Measurements from ENCODE around the gene WDR27.
A peak's percentile ranks its signal among the peaks of the same experiment; 100 is the strongest.

The WDR27 gene

GRCh38 chr6:169656546-169657283 lies 45.1 kb downstream of the WDR27 start:
- H3K36me3 ChIP-seq (ENCODE audit: control insufficient read depth in 5 of 5, insufficient read depth in 5 of 5, low read length in 5 of 5): peaks cover 0 to 47% (median 24%) of the 10 kb centered on the region in 5 donors
- no peak overlapping the region for H3K9ac ChIP-seq (ENCODE audit: low read length in 5 of 5)
- no peaks in the 10 kb centered on the region for H3K27me3 ChIP-seq (ENCODE audit: control insufficient read depth in 5 of 5, insufficient read depth in 4 of 5, low read length in 5 of 5)
- peaks cover 0 to 18% (median 8%) of the 10 kb centered on the region in 5 donors for H3K4me1 ChIP-seq (ENCODE audit: control insufficient read depth in 5 of 5, insufficient read depth in 5 of 5, low read length in 5 of 5)
- H3K4me3 ChIP-seq (ENCODE audit: low read depth in 1 of 5, low read length in 5 of 5): no peak overlapping the region
- no peak overlapping the region for H3K27ac ChIP-seq (ENCODE audit: low read depth, low read length)
- no peaks in the 10 kb centered on the region for H3K9me3 ChIP-seq (ENCODE audit: control insufficient read depth in 5 of 5, low read length in 5 of 5)

GRCh38 chr6:169654598-169655391 lies 47.0 kb downstream of the WDR27 start:
- no peaks in the 10 kb centered on the region for H3K27me3 ChIP-seq (ENCODE audit: control insufficient read depth in 5 of 5, insufficient read depth in 4 of 5, low read length in 5 of 5)
- peaks cover 0 to 38% (median 23%) of the 10 kb centered on the region in 5 donors for H3K36me3 ChIP-seq (ENCODE audit: control insufficient read depth in 5 of 5, insufficient read depth in 5 of 5, low read length in 5 of 5)
- H3K27ac ChIP-seq (ENCODE audit: low read depth, low read length): no peak overlapping the region
- no peaks in the 10 kb centered on the region for H3K9me3 ChIP-seq (ENCODE audit: control insufficient read depth in 5 of 5, low read length in 5 of 5)
- peak overlapping the region in 4 of 5 donors; percentile 22 to 88 (median 42) for H3K9ac ChIP-seq (ENCODE audit: low read length in 5 of 5)
- H3K4me1 ChIP-seq (ENCODE audit: control insufficient read depth in 5 of 5, insufficient read depth in 5 of 5, low read length in 5 of 5): peaks cover 0 to 18% (median 8%) of the 10 kb centered on the region in 5 donors
- peak overlapping the region in 4 of 5 donors; percentile 71 to 89 (median 82) for H3K4me3 ChIP-seq (ENCODE audit: low read depth in 1 of 5, low read length in 5 of 5)

- H3K4me1 ChIP-seq (ENCODE audit: control insufficient read depth in 5 of 5, insufficient read depth in 5 of 5, low read length in 5 of 5): peaks cover 0 to 18% (median 8%) of the 10 kb centered on the region in 5 donors
- H3K4me3 ChIP-seq (ENCODE audit: low read depth in 1 of 5, low read length in 5 of 5): peak overlapping the region in 3 of 5 donors; percentile 71 to 89 (median 88)
- H3K9me3 ChIP-seq (ENCODE audit: control insufficient read depth in 5 of 5, low read length in 5 of 5): no peaks in the 10 kb centered on the region
- peaks cover 0 to 29% (median 14%) of the 10 kb centered on the region in 5 donors for H3K36me3 ChIP-seq (ENCODE audit: control insufficient read depth in 5 of 5, insufficient read depth in 5 of 5, low read length in 5 of 5)
- no peaks in the 10 kb centered on the region for H3K27me3 ChIP-seq (ENCODE audit: control insufficient read depth in 5 of 5, insufficient read depth in 4 of 5, low read length in 5 of 5)
- H3K9ac ChIP-seq (ENCODE audit: low read length in 5 of 5): peak overlapping the region in 1 of 5 donors; percentile 88
- H3K27ac ChIP-seq (ENCODE audit: low read depth, low read length): no peak overlapping the region
Measured at GRCh38 chr6:169653691-169654090, 48.1 kb downstream of the WDR27 start.

GRCh38 chr6:169652896-169653295 lies 48.9 kb downstream of the WDR27 start:
- Histone ChIP-seq H3K9me3 (ENCODE audit: control insufficient read depth in 5 of 5, low read length in 5 of 5) (no peaks in the 10 kb centered on the region), H3K36me3 (ENCODE audit: control insufficient read depth in 5 of 5, insufficient read depth in 5 of 5, low read length in 5 of 5) (peaks cover 0 to 30% (median 10%) of the 10 kb centered on the region in 5 donors), H3K27ac (ENCODE audit: low read depth, low read length) (no peak overlapping the region), H3K4me3 (ENCODE audit: low read depth in 1 of 5, low read length in 5 of 5) (no peak overlapping the region), H3K27me3 (ENCODE audit: control insufficient read depth in 5 of 5, insufficient read depth in 4 of 5, low read length in 5 of 5) (no peaks in the 10 kb centered on the region), H3K9ac (ENCODE audit: low read length in 5 of 5) (no peak overlapping the region), H3K4me1 (ENCODE audit: control insufficient read depth in 5 of 5, insufficient read depth in 5 of 5, low read length in 5 of 5) (peaks cover 0 to 18% (median 8%) of the 10 kb centered on the region in 5 donors)

- Histone ChIP-seq H3K9me3 (ENCODE audit: control insufficient read depth in 5 of 5, low read length in 5 of 5) (no peaks in the 10 kb centered on the region), H3K4me1 (ENCODE audit: control insufficient read depth in 5 of 5, insufficient read depth in 5 of 5, low read length in 5 of 5) (peaks cover 0 to 18% (median 8%) of the 10 kb centered on the region in 5 donors), H3K4me3 (ENCODE audit: low read depth in 1 of 5, low read length in 5 of 5) (no peak overlapping the region), H3K36me3 (ENCODE audit: control insufficient read depth in 5 of 5, insufficient read depth in 5 of 5, low read length in 5 of 5) (peaks cover 0 to 21% (median 13%) of the 10 kb centered on the region in 5 donors), H3K27ac (ENCODE audit: low read depth, low read length) (no peak overlapping the region), H3K27me3 (ENCODE audit: control insufficient read depth in 5 of 5, insufficient read depth in 4 of 5, low read length in 5 of 5) (no peaks in the 10 kb centered on the region), H3K9ac (ENCODE audit: low read length in 5 of 5) (no peak overlapping the region)
Measured at GRCh38 chr6:169651498-169651897, 50.3 kb downstream of the WDR27 start.

- no peaks in the 10 kb centered on the region for H3K27me3 ChIP-seq (ENCODE audit: control insufficient read depth in 5 of 5, insufficient read depth in 4 of 5, low read length in 5 of 5)
- H3K36me3 ChIP-seq (ENCODE audit: control insufficient read depth in 5 of 5, insufficient read depth in 5 of 5, low read length in 5 of 5): peaks cover 0 to 18% (median 13%) of the 10 kb centered on the region in 5 donors
Measured at GRCh38 chr6:169650959-169651292, 50.9 kb downstream of the WDR27 start.

GRCh38 chr6:169650241-169650958 lies 51.4 kb downstream of the WDR27 start:
- no peak overlapping the region for H3K4me3 ChIP-seq (ENCODE audit: low read depth in 1 of 5, low read length in 5 of 5)
- H3K27me3 ChIP-seq (ENCODE audit: control insufficient read depth in 5 of 5, insufficient read depth in 4 of 5, low read length in 5 of 5): no peaks in the 10 kb centered on the region
- H3K27ac ChIP-seq (ENCODE audit: low read depth, low read length): no peak overlapping the region
- no peaks in the 10 kb centered on the region for H3K9me3 ChIP-seq (ENCODE audit: control insufficient read depth in 5 of 5, low read length in 5 of 5)
- peaks cover 0 to 18% (median 13%) of the 10 kb centered on the region in 5 donors for H3K36me3 ChIP-seq (ENCODE audit: control insufficient read depth in 5 of 5, insufficient read depth in 5 of 5, low read length in 5 of 5)
- H3K9ac ChIP-seq (ENCODE audit: low read length in 5 of 5): no peak overlapping the region
- peaks cover 0 to 16% (median 5%) of the 10 kb centered on the region in 5 donors for H3K4me1 ChIP-seq (ENCODE audit: control insufficient read depth in 5 of 5, insufficient read depth in 5 of 5, low read length in 5 of 5)

More at GRCh38 chr6:169650959-169651292, 50.9 kb downstream of the WDR27 start:
- no peak overlapping the region for H3K27ac ChIP-seq (ENCODE audit: low read depth, low read length)
- no peak overlapping the region for H3K4me3 ChIP-seq (ENCODE audit: low read depth in 1 of 5, low read length in 5 of 5)
- H3K9me3 ChIP-seq (ENCODE audit: control insufficient read depth in 5 of 5, low read length in 5 of 5): no peaks in the 10 kb centered on the region
- no peak overlapping the region for H3K9ac ChIP-seq (ENCODE audit: low read length in 5 of 5)
- peaks cover 0 to 18% (median 8%) of the 10 kb centered on the region in 5 donors for H3K4me1 ChIP-seq (ENCODE audit: control insufficient read depth in 5 of 5, insufficient read depth in 5 of 5, low read length in 5 of 5)

- no peak overlapping the region for H3K27ac ChIP-seq (ENCODE audit: low read depth, low read length)
- H3K9me3 ChIP-seq (ENCODE audit: control insufficient read depth in 5 of 5, low read length in 5 of 5): no peaks in the 10 kb centered on the region
- H3K4me3 ChIP-seq (ENCODE audit: low read depth in 1 of 5, low read length in 5 of 5): no peak overlapping the region
- no peaks in the 10 kb centered on the region for H3K27me3 ChIP-seq (ENCODE audit: control insufficient read depth in 5 of 5, insufficient read depth in 4 of 5, low read length in 5 of 5)
- no peak overlapping the region for H3K9ac ChIP-seq (ENCODE audit: low read length in 5 of 5)
- peaks cover 0 to 2% (median 0%) of the 10 kb centered on the region in 5 donors for H3K4me1 ChIP-seq (ENCODE audit: control insufficient read depth in 5 of 5, insufficient read depth in 5 of 5, low read length in 5 of 5)
- peaks cover 0 to 18% (median 13%) of the 10 kb centered on the region in 5 donors for H3K36me3 ChIP-seq (ENCODE audit: control insufficient read depth in 5 of 5, insufficient read depth in 5 of 5, low read length in 5 of 5)
Measured at GRCh38 chr6:169648617-169649016, 53.2 kb downstream of the WDR27 start.

GRCh38 chr6:169648092-169648491 lies 53.7 kb downstream of the WDR27 start:
- Histone ChIP-seq H3K27me3 (ENCODE audit: control insufficient read depth in 5 of 5, insufficient read depth in 4 of 5, low read length in 5 of 5) (no peaks in the 10 kb centered on the region), H3K27ac (ENCODE audit: low read depth, low read length) (no peak overlapping the region), H3K36me3 (ENCODE audit: control insufficient read depth in 5 of 5, insufficient read depth in 5 of 5, low read length in 5 of 5) (peaks cover 0 to 21% (median 13%) of the 10 kb centered on the region in 5 donors), H3K4me3 (ENCODE audit: low read depth in 1 of 5, low read length in 5 of 5) (no peak overlapping the region), H3K9me3 (ENCODE audit: control insufficient read depth in 5 of 5, low read length in 5 of 5) (no peaks in the 10 kb centered on the region), H3K4me1 (ENCODE audit: control insufficient read depth in 5 of 5, insufficient read depth in 5 of 5, low read length in 5 of 5) (no peaks in the 10 kb centered on the region), H3K9ac (ENCODE audit: low read length in 5 of 5) (no peak overlapping the region)

Measured in subcutaneous abdominal adipose tissue (tissue), 5 donors.